ENCODE measurements around the gene LRRC1.

DNA sequence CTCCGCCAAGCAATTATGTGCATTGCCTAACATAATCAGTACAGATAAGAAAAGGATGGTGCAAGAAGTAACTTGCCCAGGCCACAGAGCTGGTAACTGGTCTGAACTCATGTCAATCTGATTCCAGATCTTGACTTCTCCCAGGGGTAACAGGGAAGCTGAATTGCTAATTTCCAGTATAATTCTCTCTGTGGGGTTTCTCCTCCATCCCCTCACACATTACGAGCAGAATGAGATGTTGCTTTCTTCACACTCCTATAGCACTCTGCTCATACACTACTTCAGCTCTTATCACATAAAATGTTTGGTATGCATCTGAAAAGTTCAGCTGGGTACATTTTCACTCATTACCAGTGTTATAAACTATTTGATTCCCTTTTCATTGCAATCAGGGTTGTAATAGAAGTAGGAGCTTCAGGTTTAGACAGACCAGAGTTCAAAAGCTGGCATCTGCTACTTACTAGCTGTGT, 24.0 kb upstream of the LRRC1 start:
- TF ChIP-seq YY1 (IDR thresholded peaks at IDR 0.05; ENCODE audit: insufficient read depth, insufficient read length) (no peak), ZNF274 (IDR thresholded peaks at IDR 0.05; ENCODE audit: low read depth, low read length) (no peak), SUZ12 (IDR thresholded peaks at IDR 0.05; ENCODE audit: extremely low read depth, insufficient read depth, insufficient read length) (no peak)

Measured in NT2/D1 (cell line).